T follicular helper cell (primary cell): ENCODE results near the gene ETV3.
"Not testable (repeated sequence)": the region's sequence is repeated elsewhere in the genome, so short reads cannot be mapped to it uniquely, and the experiment has no call there.

Experiments used
- DNase-seq: peaks from one replicate; pipeline ENCODE4 v3.0.0-alpha.2; 2020; ENCODE audit warnings: low read depth

ETV3 gene

GRCh38 chr1:157112186-157112867 lies 25.9 kb downstream of the ETV3 start:
- no peak for DNase-seq

GRCh38 chr1:157111396-157112165 lies 26.6 kb downstream of the ETV3 start:
- no peak for DNase-seq

GRCh38 chr1:157110686-157111085 lies 27.5 kb downstream of the ETV3 start:
- DNase-seq, result no peak

- no peak for DNase-seq
Measured at GRCh38 chr1:157110003-157110402, 28.2 kb downstream of the ETV3 start.

- no peak for DNase-seq
Measured at GRCh38 chr1:157108448-157108847, 29.7 kb downstream of the ETV3 start.

- no peak for DNase-seq
Measured at GRCh38 chr1:157107702-157108101, 30.5 kb downstream of the ETV3 start.

GRCh38 chr1:157106813-157107189 lies 31.4 kb downstream of the ETV3 start:
- no peak for DNase-seq

- no peak for DNase-seq
Measured at GRCh38 chr1:157105988-157106812, 32.0 kb downstream of the ETV3 start.

- DNase-seq, result no peak
Measured at GRCh38 chr1:157105298-157105987, 32.8 kb downstream of the ETV3 start.

- no peak for DNase-seq
Measured at GRCh38 chr1:157104598-157105293, 33.4 kb downstream of the ETV3 start.

- DNase-seq, result no peak
Measured at GRCh38 chr1:157103268-157103667, 34.9 kb downstream of the ETV3 start.

GRCh38 chr1:157101149-157101548 lies 37.0 kb downstream of the ETV3 start:
- no peak for DNase-seq

GRCh38 chr1:157099633-157100009 lies 38.6 kb downstream of the ETV3 start, which contains the start of gene ETV3L:
ETV3L (minus strand) TSS chr1:157099808; CDS start chr1:157099523, 285 bp downstream.
- DNase-seq, result no peak

- not testable (repeated sequence) for DNase-seq
Measured at GRCh38 chr1:157098987-157099632, 39.1 kb downstream of the ETV3 start.

GRCh38 chr1:157098519-157098918 lies 39.7 kb downstream of the ETV3 start:
- DNase-seq, result no peak

- no peak for DNase-seq
Measured at GRCh38 chr1:157097692-157098091, 40.5 kb downstream of the ETV3 start.

- no peak for DNase-seq
Measured at GRCh38 chr1:157096881-157097280, 41.3 kb downstream of the ETV3 start.

- DNase-seq, result no peak
Measured at GRCh38 chr1:157095551-157095950, 42.6 kb downstream of the ETV3 start.

- no peak for DNase-seq
Measured at GRCh38 chr1:157095091-157095490, 43.1 kb downstream of the ETV3 start.

GRCh38 chr1:157092831-157093230 lies 45.4 kb downstream of the ETV3 start:
- no peak for DNase-seq
